Left cardiac atrium (tissue), 4 donors: Measurements from ENCODE around the gene MAPK8IP3. TPM values are rescaled to one million over a fixed set of nuclear protein-coding genes. Genes with fewer than 3 reads are reported as not detected.
A peak's percentile ranks its signal among the peaks of the same experiment; 100 is the strongest.

Experiments used
- ATAC-seq, 2 donors: fragments of 200-7000 bp; cut with Tn5 transposase; one replicate each; pipeline ENCODE4 v1.9.1; 2020; ENCODE audit warnings: mild to moderate bottlenecking in 2 of 2, moderate library complexity in 2 of 2
- DNase-seq: peaks from one replicate; pipeline ENCODE4 v3.0.0-alpha.2; 2020
- intact Hi-C, 2 donors: fragments of 100-400 bp; cut with DNase I; formaldehyde crosslinking; loops; one replicate each; pipeline versions ENCODE4 v1.14.1 to v1.15.1; 2022 to 2023
- microRNA-seq, 2 donors: library from miRNA; unstranded; fragments of <30 nt; microRNA quantifications; one replicate each; pipeline ENCODE4 v1.2.0, GENCODE V29; 2020
- total RNA-seq, 2 donors: library from RNA; stranded (reverse); fragmentation: NEBNext Ultra II Directional; extraction: Animal tissue kit (Norgen Biotek cat#: 25700); gene quantifications; one replicate each; pipeline ENCODE4 v1.2.1, GENCODE V29; 2021
- donor health status: DM: no; HTN: yes; CAD: no.
- donor health status: DM: no; HTN: yes; CAD: no; lungs with severe emphysema.
- donor health status: DM: yes; HTN: yes; CAD: no.
- donor health status: Dilated cardiomyopathy.

Gene MAPK8IP3
- total RNA-seq, 2 donors from 2014 or later: 60.9 to 70.4 TPM

GRCh38 chr16:1812732-1813163 is 106.8 kb downstream of the MAPK8IP3 start:
- peak; percentile 90 to 95 for ATAC-seq
- DNase-seq: peak; percentile 71
- intact Hi-C loops: no loop called here

DNA sequence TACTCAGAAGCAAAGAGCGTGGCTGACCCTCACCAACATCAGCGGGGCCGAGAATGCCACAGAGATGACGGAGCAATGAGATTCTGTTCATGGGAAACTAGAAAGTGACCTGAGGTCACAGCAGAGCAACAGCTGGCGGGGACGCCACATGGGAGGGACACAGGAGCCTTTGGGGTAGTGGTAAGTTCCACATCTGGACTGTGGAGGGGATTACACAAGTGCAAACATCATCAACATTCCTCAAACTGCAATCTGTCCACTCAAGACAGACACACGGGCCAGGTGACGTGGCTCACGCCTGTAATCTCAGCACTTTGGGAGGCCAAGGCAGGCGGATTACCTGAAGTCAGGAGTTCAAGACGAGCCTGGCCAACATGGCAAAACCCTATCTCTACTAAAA is 109.5 kb downstream of the MAPK8IP3 start:
- DNase-seq (no peak), ATAC-seq (no peak)
- intact Hi-C loops: no loop called here

DNA sequence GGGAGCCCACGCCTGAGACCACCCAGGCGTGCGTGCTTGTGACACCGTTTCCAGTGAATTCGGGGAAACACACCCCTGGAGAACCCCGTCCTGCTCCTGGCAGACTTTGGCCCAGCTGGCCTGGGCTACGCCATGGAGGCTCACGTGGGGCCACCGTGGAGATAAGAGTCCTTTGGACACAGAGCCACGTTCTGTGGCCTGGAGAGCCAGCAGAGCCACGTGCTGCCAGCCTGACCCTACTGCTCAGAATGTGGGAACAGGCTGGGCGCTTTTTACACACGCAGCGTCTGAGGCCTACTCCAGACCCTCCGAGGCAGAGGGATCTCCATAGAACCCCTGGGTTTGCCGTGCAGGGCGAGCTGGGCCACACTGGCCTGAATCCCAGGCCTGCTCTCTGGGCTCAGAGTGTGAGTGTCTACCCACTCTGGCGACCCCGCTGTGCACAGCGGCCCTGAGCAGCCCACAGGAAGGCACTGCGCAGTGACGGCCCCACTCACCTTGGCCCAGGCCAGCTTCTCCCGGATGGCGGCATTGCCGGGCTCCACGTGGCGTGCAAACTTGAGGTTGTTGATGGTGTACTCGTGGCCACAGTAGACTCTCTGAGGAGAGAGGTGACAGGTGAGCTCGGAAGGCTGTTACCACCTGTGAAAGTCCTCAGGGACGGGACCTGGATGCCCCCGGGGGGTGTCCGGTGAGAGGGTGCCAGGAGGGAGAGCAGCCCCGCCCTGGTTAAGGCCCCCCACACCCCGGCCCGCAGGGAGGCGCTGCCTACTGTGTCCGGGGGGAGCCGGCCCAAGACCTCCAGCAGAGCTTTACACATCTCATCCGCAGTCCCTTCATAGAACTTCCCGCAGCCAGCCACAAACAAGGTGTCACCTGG is 110.6 kb downstream of the MAPK8IP3 start:
- intact Hi-C loops: no loop called here
- ATAC-seq: no peak
- no peak for DNase-seq

DNA sequence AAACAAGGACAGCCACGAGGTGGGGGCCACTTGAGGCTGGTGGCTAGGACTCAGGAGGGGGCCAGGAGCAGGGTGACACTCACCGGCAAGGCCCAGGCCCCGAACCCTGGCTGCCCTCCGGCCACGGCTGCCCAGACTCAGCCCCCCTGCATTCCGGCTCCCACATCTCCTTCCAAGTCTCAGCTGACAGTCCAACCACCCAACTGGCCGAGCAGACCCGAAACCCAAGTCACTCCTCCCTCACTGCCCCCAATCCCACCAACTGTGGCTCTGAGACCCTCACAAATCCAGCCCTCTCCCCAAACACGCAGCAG is 111.2 kb downstream of the MAPK8IP3 start:
- intact Hi-C loops: no loop called here
- ATAC-seq (no peak), DNase-seq (no peak)

- intact Hi-C loops: no loop called here
- DNase-seq: no peak
- no peak for ATAC-seq
Observed at GRCh38 chr16:1817716-1818115, 111.7 kb downstream of the MAPK8IP3 start.

- ATAC-seq (peak in 1 of 2 donors; percentile 6), DNase-seq (no peak)
- intact Hi-C loops: no loop called here
Observed at GRCh38 chr16:1818204-1818872, 112.3 kb downstream of the MAPK8IP3 start.

DNA sequence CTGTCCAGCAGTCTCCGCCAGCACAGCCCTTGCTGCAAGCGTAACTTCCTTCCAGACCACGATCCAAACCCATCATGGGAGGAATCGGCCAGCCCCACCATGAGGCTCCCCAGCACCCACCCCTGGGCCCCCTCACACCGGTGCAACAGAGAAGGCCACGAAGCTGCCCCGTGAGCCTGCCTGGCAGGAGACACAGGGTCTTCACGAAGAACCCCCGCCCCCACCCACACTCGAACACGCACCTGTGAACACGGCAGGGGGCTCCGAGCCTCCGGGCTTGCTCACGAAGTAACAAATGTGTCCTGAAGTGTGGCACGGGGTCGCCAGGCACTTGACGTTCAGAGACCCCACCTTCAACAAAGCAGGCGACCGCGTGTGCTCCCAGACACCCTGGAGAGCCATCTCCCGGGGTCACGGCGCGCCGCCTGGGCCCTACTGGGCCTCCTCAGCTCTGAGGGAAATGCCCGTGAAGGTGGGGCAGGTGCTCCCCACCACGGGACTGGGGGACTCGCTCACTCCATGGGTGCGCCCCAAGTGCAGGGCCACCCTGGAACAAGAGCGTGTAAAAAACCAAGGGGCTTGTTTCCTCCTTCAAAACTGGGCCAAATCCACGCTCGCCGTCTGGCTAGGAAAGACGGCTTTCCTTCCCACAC is 113.0 kb downstream of the MAPK8IP3 start:
- DNase-seq: no peak
- no peak for ATAC-seq
- intact Hi-C loops: no loop called here

DNA sequence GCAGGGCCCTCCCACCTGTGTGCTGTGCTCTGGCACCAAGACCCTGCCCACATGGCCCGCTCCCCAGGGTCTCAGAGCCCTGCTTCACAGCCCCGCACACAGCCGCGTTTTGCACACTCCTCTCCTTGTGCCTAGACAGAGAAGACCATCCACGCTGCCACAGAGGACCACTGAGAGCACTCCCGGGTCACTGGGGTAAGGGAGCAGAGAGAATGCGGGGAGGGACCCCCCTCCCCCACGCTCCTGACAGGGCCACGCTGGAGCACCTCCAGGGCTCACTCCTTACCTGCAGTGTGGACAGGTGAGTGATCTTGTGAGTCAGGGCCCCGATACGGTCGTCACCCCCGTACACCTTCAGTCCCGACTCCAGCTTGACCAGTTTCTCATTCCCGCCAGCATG is 113.6 kb downstream of the MAPK8IP3 start:
- intact Hi-C loops: no loop called here
- DNase-seq (no peak), ATAC-seq (no peak)

Small RNA genes within 50 kb of the gene (microRNA-seq; reads per million reads assigned to microRNA genes)
- 0.54 to 0.81 reads per million in 2 donors for gene MIR3177

Other genes starting within 250 kb of the MAPK8IP3 start
- gene CLCN7, start 231.2 kb upstream of the MAPK8IP3 start, total RNA-seq: 10 to 100 TPM; 43.0 to 49.7 TPM
- gene PTX4, start 217.3 kb upstream of the MAPK8IP3 start, total RNA-seq: under 1 TPM in 1 of 2 donors, not detected in 1; 0.21 TPM
- 10 to 100 TPM; 17.9 to 22.2 TPM for gene TELO2, start 212.8 kb upstream of the MAPK8IP3 start, total RNA-seq
- 10 to 100 TPM; 26.7 to 29.4 TPM for gene TMEM204, start 172.5 kb upstream of the MAPK8IP3 start, total RNA-seq
- gene IFT140, start 94.1 kb upstream of the MAPK8IP3 start, total RNA-seq: 1 to 10 TPM; 6.9 to 8.6 TPM
- 10 to 100 TPM; 10.2 to 12.1 TPM for gene CRAMP1, start 93.8 kb upstream of the MAPK8IP3 start, total RNA-seq
- 10 to 100 TPM; 29.1 to 35.3 TPM for gene JPT2, start 27.9 kb upstream of the MAPK8IP3 start, total RNA-seq
- gene NME3, start 65.3 kb downstream of the MAPK8IP3 start, total RNA-seq: 10 to 100 TPM; 35.7 to 43.4 TPM
- gene EME2, start 66.6 kb downstream of the MAPK8IP3 start, total RNA-seq: 10 to 100 TPM in 1 of 2 donors, 1 to 10 TPM in 1; 6.9 to 11.9 TPM
- gene MRPS34, start 66.9 kb downstream of the MAPK8IP3 start, total RNA-seq: 10 to 100 TPM; 57.0 to 69.2 TPM
- gene SPSB3, start 76.4 kb downstream of the MAPK8IP3 start, total RNA-seq: 10 to 100 TPM; 25.9 to 27.7 TPM
- 10 to 100 TPM; 32.5 to 33.6 TPM for gene NUBP2, start 76.8 kb downstream of the MAPK8IP3 start, total RNA-seq
- gene IGFALS, start 87.5 kb downstream of the MAPK8IP3 start, total RNA-seq: not detected
- 100 to 1,000 TPM; 113 to 123 TPM for gene HAGH, start 120.6 kb downstream of the MAPK8IP3 start, total RNA-seq
- 10 to 100 TPM; 21.1 to 21.2 TPM for gene FAHD1, start 121.0 kb downstream of the MAPK8IP3 start, total RNA-seq
- under 1 TPM; 0.18 to 0.21 TPM for gene MEIOB, start 166.0 kb downstream of the MAPK8IP3 start, total RNA-seq
- not detected for gene HS3ST6, start 212.2 kb downstream of the MAPK8IP3 start, total RNA-seq
- gene MSRB1, start 237.0 kb downstream of the MAPK8IP3 start, total RNA-seq: 10 to 100 TPM; 23.6 to 30.8 TPM
- 10 to 100 TPM; 33.4 to 78.2 TPM for gene RPL3L, start 248.5 kb downstream of the MAPK8IP3 start, total RNA-seq